Adrenal gland (tissue), 12 donors: ENCODE measurements around the gene TENT4B. TPM values are rescaled to one million over a fixed set of nuclear protein-coding genes. Genes with fewer than 3 reads are reported as not detected.

Experiments
- DNase-seq, 7 donors: peaks; one replicate each; pipeline ENCODE4 v3.0.0-alpha.2; 2019 to 2020
- H3K27ac ChIP-seq, 5 donors: fragments of 200-600 bp; sonication (generic) in 4 of 5; 1 replicate in 3 of 5; 2 replicates in 2 of 5; pipeline versions ENCODE4 v1.5.1 to v1.8.0; 2016 to 2020; ENCODE audit warnings: mild to moderate bottlenecking in 1 of 5
- H3K27me3 ChIP-seq: fragments of 200-600 bp; 2 replicates; pipeline ENCODE4 v1.8.0; 2021
- H3K36me3 ChIP-seq, 2 donors: fragments of 200-600 bp; replicated peaks in 1 of 2; 1 replicate in 1 of 2; 2 replicates in 1 of 2; pipeline versions ENCODE4 v1.5.1 to v1.8.0; 2018 to 2022
- H3K4me1 ChIP-seq, 2 donors: fragments of 200-600 bp; replicated peaks in 1 of 2; 1 replicate in 1 of 2; 2 replicates in 1 of 2; pipeline versions ENCODE4 v1.5.1 to v1.8.0; 2018 to 2021
- H3K4me3 ChIP-seq, 4 donors: fragments of 200-600 bp; sonication (generic) in 3 of 4; one replicate each; pipeline ENCODE4 v1.5.1; 2016 to 2018
- H3K9me3 ChIP-seq, 3 donors: fragments of 200-600 bp; sonication (generic) in 1 of 3; replicated peaks in 1 of 3; 1 replicate in 2 of 3; 2 replicates in 1 of 3; pipeline versions ENCODE4 v1.5.1 to v1.8.0; 2016 to 2021
- CTCF ChIP-seq, 6 experiments: fragments of 450-650 bp in 4 of 6; fragments of 200-600 bp in 2 of 6; sonication (generic) in 1 of 6; IDR thresholded peaks; 1 replicate in 5 of 6; 2 replicates in 1 of 6; pipeline versions ENCODE4 v1.5.1 to v1.8.0; 2016 to 2021; ENCODE audit warnings: antibody characterized with exemption in 6 of 6, mild to moderate bottlenecking in 2 of 6, moderate library complexity in 1 of 6
- POLR2A ChIP-seq, 2 donors: fragments of 450-650 bp; IDR thresholded peaks; one replicate each; pipeline ENCODE4 v1.6.1; 2017; ENCODE audit warnings: antibody characterized with exemption in 2 of 2, mild to moderate bottlenecking in 2 of 2, moderate library complexity in 1 of 2
- WGBS, 4 donors: extraction: QIAGEN DNeasy Blood & Tissue Kit in 2 of 4; methylation state at CpG; one replicate each; pipeline versions ENCODE4 v1.1.5 to v1.1.7; 2013 to 2017; 5-methylcytosine and 5-hydroxymethylcytosine counted together
- intact Hi-C, 2 donors: fragments of 100-400 bp; cut with DNase I; formaldehyde crosslinking; loops; one replicate each; pipeline versions ENCODE4 v1.14.1 to v1.15.0; 2022 to 2023
- polyA plus RNA-seq, 3 donors: library from polyadenylated mRNA; stranded (reverse); fragments of 200-250 nt in 2 of 3; fragments of 350-450 nt in 1 of 3; fragmentation: Illumina TruSeq in 1 of 3; extraction: RNeasy Lipid Tissue Mini Kit (QIAGEN cat#74804) in 1 of 3; gene quantifications; one replicate each; pipeline ENCODE4 v1.2.3, GENCODE V29; 2013 to 2014
- total RNA-seq, 9 donors: library from RNA; depleted of rRNA in 4 of 9; stranded (reverse); fragments of >200 nt in 4 of 9; fragments of 120-200 nt in 1 of 9; fragmentation: NEBNext Ultra II Directional in 1 of 9; extraction: Animal tissue kit (Norgen Biotek cat#: 25700) in 1 of 9; gene quantifications; one replicate each; pipeline versions ENCODE4 v1.1.0 to v1.2.4, GENCODE V29; 2013 to 2023
- donor health status: healthy with polysubstance abuse.
- donor health status: Bipolar disorder and iron deficiency.
- donor health status: DM: yes; HTN: yes; CAD: no.
- donor health status: DM: no; HTN: no; CAD: no.
- donor health status: DM: no; HTN: no; CAD: no.
- donor health status: DM: yes; HTN: yes; CAD: no.

The TENT4B gene
- total and polyA plus RNA-seq, 12 donors: 4.2 to 27.8 (median 13.4) TPM

- Histone ChIP-seq H3K4me1 (peaks cover 0 to 16% of the 10 kb centered on the region in 2 donors), H3K27ac (no peak overlapping the region), H3K36me3 (no peaks in the 10 kb centered on the region), H3K9me3 (no peaks in the 10 kb centered on the region), H3K4me3 (no peak overlapping the region), H3K27me3 (no peaks in the 10 kb centered on the region)
- DNase-seq: no peak
- 76 to 90% (median 82%) methylated on average over 6 to 9 of the region's 9 CpGs for WGBS, 4 donors
- TF ChIP-seq CTCF (IDR thresholded peaks at IDR 0.05) (no peak), POLR2A (IDR thresholded peaks at IDR 0.05) (no peak)
- intact Hi-C loops: no loop called here
Observed at GRCh38 chr16:50261160-50261706, 108.1 kb downstream of the TENT4B start.

GRCh38 chr16:50261707-50262235 is 108.7 kb downstream of the TENT4B start:
- TF ChIP-seq POLR2A (IDR thresholded peaks at IDR 0.05): no peak
- TF ChIP-seq CTCF (IDR thresholded peaks at IDR 0.05): no peak
- Histone ChIP-seq H3K27ac (no peak overlapping the region), H3K27me3 (no peaks in the 10 kb centered on the region), H3K9me3 (no peaks in the 10 kb centered on the region), H3K36me3 (no peaks in the 10 kb centered on the region), H3K4me3 (no peak overlapping the region), H3K4me1 (peaks cover 0 to 20% of the 10 kb centered on the region in 2 donors)
- DNase-seq: no peak
- WGBS, 4 donors: 53 to 67% (median 63%) methylated on average over 3 to 11 of the region's 11 CpGs
- intact Hi-C loops: no loop called here

- H3K4me1 ChIP-seq: peaks cover 0 to 20% of the 10 kb centered on the region in 2 donors
- no peak for DNase-seq
- H3K9me3 ChIP-seq: no peaks in the 10 kb centered on the region
- no peak for TF ChIP-seq POLR2A (IDR thresholded peaks at IDR 0.05)
- no peak for TF ChIP-seq CTCF (IDR thresholded peaks at IDR 0.05)
- no peak overlapping the region for H3K27ac ChIP-seq
- no peaks in the 10 kb centered on the region for H3K27me3 ChIP-seq
- WGBS, 4 donors: 78 to 87% (median 84%) methylated on average over 15 to 16 of the region's 16 CpGs
- H3K4me3 ChIP-seq: no peak overlapping the region
- intact Hi-C loops: no loop called here
- H3K36me3 ChIP-seq: no peaks in the 10 kb centered on the region
Observed at GRCh38 chr16:50263060-50263909, 110.2 kb downstream of the TENT4B start.
